Bronchus fibroblast of lung (primary cell): ENCODE data around the gene COG6. TPM values are rescaled to one million over a fixed set of nuclear protein-coding genes. Genes with fewer than 3 reads are reported as not detected.

ENCODE experiments used
- total RNA-seq: library from RNA; depleted of rRNA; stranded (reverse); fragments of >200 nt; gene quantifications from 2 replicates; pipeline ENCODE4 v1.2.3, GENCODE V29; 2015

The COG6 gene
- total RNA-seq = 24.7 and 31.3 TPM in 2 replicates

DNA sequence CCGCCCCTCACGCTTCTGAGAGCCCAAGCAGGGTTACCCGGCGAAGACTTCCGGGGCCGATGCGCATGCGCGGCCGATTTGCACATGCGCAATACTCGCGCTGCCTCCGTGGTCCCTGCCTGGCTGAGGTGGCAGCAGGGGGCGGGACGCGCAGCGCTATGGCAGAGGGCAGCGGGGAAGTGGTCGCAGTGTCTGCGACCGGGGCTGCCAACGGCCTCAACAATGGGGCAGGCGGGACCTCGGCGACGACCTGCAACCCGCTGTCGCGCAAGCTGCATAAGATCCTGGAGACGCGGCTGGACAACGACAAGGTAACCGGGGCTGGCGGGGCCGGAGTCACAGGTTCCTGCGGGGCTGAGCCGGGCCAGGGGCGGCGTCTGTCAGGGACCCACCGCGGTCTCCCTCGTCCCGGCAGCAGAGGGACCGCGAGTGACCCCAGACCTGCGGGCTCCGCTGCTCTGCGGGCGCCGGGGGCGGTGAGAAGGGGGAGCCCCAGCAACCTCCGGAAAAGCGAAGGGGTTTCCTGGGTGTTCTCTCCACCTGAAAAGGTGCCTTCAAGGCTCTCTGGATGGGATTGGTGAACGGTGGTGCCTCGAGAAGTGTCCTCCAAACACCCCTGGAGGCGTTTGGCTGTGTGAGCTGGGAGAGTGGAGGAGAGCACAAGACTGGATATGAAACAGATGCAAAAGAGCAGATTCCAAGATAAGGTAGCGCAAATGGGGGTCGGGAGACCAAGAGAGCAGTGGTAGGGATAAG lies at the start of gene COG6:
Gene COG6, plus strand, starts transcription at position 94 of the 756 bp plus-strand sequence. Its CDS starts 65 bp downstream, at position 159.

Other genes starting within 250 kb of the COG6 start
- gene LHFPL6, start 52.5 kb upstream of the COG6 start, total RNA-seq = 14.0 and 14.4 TPM in 2 replicates